GM12875 (cell line): ENCODE data around the gene CHPF2.

Source experiments
- H3K4me3 ChIP-seq: one replicate; pipeline ENCODE4 v1.5.1; 2011; ENCODE audit warnings: low read depth, low read length, control low read depth
- CTCF ChIP-seq: IDR thresholded peaks from 2 replicates; pipeline ENCODE4 v1.5.1; 2011; ENCODE audit warnings: low read depth, mild to moderate bottlenecking, control low read depth, inconsistent platforms, low read length, moderate library complexity, borderline replicate concordance; ENCODE audit not compliant: insufficient read depth

CHPF2 gene

GRCh38 chr7:151233804-151234203 lies 1.5 kb downstream of the CHPF2 start:
- no peak for TF ChIP-seq CTCF
- peak overlapping the region; percentile 71 for H3K4me3 ChIP-seq

- H3K4me3 ChIP-seq: no peak overlapping the region
- TF ChIP-seq CTCF: no peak
These were observed 3.0 kb downstream of the CHPF2 start for GRCh38 chr7:151235091-151235787.

- H3K4me3 ChIP-seq: no peak overlapping the region
- no peak for TF ChIP-seq CTCF
These were observed 4.1 kb downstream of the CHPF2 start for GRCh38 chr7:151236406-151236805.

- no peak for TF ChIP-seq CTCF
- H3K4me3 ChIP-seq: no peak overlapping the region
These were observed 5.2 kb downstream of the CHPF2 start for GRCh38 chr7:151237244-151238189.

GRCh38 chr7:151238190-151238810 lies 6.0 kb downstream of the CHPF2 start:
- TF ChIP-seq CTCF: no peak
- no peak overlapping the region for H3K4me3 ChIP-seq

- no peak overlapping the region for H3K4me3 ChIP-seq
- no peak for TF ChIP-seq CTCF
These were observed 6.9 kb downstream of the CHPF2 start for GRCh38 chr7:151238924-151239836.
